GM12892 (cell line): Measurements from ENCODE around the gene LETM1.

ENCODE experiments used
- POLR2A ChIP-seq: IDR thresholded peaks from 2 replicates; pipeline ENCODE4 v1.6.1; 2011; ENCODE audit warnings: low read depth, low read length, control low read depth
- POLR2AphosphoS5 ChIP-seq: IDR thresholded peaks from 2 replicates; pipeline ENCODE4 v1.6.1; 2011; ENCODE audit warnings: low read depth, low read length, control low read depth
- TAF1 ChIP-seq: IDR thresholded peaks from 2 replicates; pipeline ENCODE4 v1.6.1; 2011; ENCODE audit warnings: low read depth, mild to moderate bottlenecking, control low read depth, low read length, borderline replicate concordance

GRCh38 chr4:1794809-1795298, 61.1 kb downstream of the LETM1 start:
- TF ChIP-seq POLR2AphosphoS5 (no peak), TAF1 (no peak), POLR2A (no peak)
